ENCODE measurements around the gene MOCS2.
"Not testable (repeated sequence)": the region's sequence is repeated elsewhere in the genome, so short reads cannot be mapped to it uniquely, and the experiment has no call there.

The MOCS2 gene, protein sequence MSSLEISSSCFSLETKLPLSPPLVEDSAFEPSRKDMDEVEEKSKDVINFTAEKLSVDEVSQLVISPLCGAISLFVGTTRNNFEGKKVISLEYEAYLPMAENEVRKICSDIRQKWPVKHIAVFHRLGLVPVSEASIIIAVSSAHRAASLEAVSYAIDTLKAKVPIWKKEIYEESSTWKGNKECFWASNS

GRCh38 chr5:53109443-53110127, at the start of gene MOCS2:
TSS of gene MOCS2 (minus strand) at chr5:53109757. CDS start at chr5:53107174, 2,583 bp downstream.
- peak; percentile 84 for DNase-seq (ENCODE audit: low read depth)

DNA sequence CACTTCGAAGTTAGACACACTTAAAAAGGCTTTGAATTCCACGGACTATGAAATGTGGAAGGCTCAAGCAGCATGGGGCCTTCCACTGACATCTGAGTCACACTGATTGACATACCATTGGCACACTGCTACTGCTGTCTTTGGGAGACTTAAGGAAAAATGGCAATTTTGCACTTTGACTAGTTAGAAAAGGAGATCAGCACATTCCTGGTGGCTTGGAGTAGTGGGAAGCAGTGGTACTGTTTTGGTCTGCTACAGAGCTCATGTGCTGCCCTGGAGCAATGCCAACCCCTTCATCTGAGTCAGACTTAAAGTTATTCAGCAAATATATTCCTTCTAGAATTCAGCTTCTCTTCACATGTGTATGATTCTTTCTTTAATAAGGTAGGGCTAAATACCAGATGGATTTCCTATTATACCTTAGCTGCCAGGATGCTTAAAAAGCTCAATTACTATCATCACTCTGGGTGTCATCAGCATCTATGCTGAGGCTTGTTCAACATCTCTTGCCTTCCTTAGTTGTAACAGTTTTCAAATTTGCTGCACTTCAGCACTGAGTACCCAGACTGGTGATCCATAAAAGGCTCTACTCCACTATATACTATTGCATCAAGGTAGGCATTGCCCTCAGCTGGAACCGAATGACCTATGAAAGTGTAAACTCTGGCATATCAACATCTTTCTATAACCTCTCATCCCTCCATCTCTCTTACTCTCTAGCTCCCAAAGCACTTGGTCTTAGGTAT, 42.3 kb upstream of the MOCS2 start:
- peak; percentile 70 for DNase-seq (ENCODE audit: low read depth)

- DNase-seq (ENCODE audit: low read depth) = no peak
Observed at GRCh38 chr5:53133020-53133419, 23.5 kb upstream of the MOCS2 start.

GRCh38 chr5:53130266-53130665, 20.7 kb upstream of the MOCS2 start:
- no peak for DNase-seq (ENCODE audit: low read depth)

GRCh38 chr5:53128481-53128880, 18.9 kb upstream of the MOCS2 start:
- DNase-seq (ENCODE audit: low read depth) = no peak

DNA sequence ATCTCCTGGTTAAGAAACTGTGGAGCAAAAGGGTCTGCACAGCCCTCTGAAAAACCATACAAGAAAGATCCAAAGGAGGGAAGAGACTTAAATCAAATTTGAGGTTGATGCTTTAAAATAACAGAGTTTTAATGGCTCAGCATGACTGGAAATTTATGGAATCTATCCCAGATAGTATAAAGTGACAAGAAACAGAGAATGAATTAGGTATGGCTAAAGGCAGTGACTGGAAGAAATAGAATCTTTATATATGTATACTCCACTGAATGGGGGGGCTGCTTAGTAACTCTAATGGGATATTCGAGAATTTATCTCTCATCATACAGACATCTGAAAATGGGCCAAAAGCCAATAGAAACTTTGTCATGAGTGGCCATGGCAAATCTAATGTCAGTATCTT, 17.6 kb upstream of the MOCS2 start:
- no peak for DNase-seq (ENCODE audit: low read depth)

GRCh38 chr5:53126521-53126920, 17.0 kb upstream of the MOCS2 start:
- DNase-seq (ENCODE audit: low read depth) = peak; percentile 14

- peak; percentile 14 for DNase-seq (ENCODE audit: low read depth)
Observed at GRCh38 chr5:53123702-53124101, 14.1 kb upstream of the MOCS2 start.

DNA sequence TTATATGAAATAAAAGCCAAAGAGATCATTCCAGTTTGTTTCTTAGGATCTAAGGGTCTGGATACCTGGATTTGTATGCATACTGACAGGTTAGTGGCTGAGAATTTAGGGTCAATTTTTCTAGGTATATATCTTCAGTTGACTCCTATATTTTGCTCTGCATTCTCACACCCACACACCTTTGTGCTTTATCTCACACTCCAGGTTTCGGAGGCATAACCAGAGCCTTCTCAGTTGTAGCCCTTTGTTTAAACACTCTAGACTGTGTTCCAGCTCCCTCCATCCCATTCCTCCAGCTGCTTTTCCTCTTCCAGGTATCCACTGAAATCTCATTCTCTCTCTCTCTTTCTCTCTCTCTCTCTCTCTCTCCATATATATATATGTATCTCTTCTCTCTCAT, 10.6 kb upstream of the MOCS2 start:
- DNase-seq (ENCODE audit: low read depth) = no peak

- DNase-seq (ENCODE audit: low read depth) = no peak
Observed at GRCh38 chr5:53118879-53119278, 9.3 kb upstream of the MOCS2 start.

DNA sequence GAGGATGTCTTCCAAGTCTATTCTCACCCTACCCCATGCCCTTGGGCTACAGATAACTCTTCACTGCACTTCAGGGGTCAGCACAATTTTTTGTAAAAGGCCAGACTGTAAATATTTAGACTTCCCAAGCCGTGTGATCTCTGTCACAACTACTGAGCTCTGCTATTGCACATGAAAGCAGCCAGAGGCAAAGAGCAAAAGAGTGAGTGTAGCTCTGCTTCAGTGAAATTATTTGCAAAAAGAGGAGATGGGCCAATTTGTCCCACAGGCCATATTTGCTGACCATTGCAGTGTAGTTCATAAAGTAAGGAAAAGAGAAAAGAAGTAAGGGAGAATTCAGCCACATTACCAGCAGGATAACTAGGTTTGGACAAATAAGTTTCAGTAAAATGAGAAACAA, 7.0 kb upstream of the MOCS2 start:
- no peak for DNase-seq (ENCODE audit: low read depth)

GRCh38 chr5:53114988-53115387, 5.4 kb upstream of the MOCS2 start:
- peak; percentile 17 for DNase-seq (ENCODE audit: low read depth)

DNA sequence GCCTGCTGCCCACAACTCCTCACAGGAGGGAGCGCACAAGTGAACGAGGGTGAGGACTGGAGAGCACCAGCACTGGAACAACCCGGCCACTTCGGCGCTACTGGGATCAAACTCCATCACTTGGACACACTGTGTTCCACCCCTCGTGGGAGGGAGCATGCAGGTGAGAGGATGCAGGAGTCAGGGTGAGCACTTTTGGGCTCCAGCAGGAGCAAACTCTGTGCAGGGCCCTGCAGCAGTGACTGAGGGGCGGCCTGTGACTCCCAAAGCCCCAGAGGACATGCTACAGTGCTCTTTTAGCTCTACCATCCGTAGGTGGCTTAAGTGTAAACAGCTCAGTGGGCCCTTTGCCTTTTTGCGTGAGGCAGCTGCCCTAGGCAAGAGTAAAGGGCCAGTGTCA, 4.4 kb upstream of the MOCS2 start:
- DNase-seq (ENCODE audit: low read depth) = no peak

- no peak for DNase-seq (ENCODE audit: low read depth)
Observed at GRCh38 chr5:53112909-53113308, 3.4 kb upstream of the MOCS2 start.

GRCh38 chr5:53112307-53112706, 2.8 kb upstream of the MOCS2 start:
- DNase-seq (ENCODE audit: low read depth) = not testable (repeated sequence)

- no peak for DNase-seq (ENCODE audit: low read depth)
Observed at GRCh38 chr5:53111139-53111538, 1.6 kb upstream of the MOCS2 start.

DNA sequence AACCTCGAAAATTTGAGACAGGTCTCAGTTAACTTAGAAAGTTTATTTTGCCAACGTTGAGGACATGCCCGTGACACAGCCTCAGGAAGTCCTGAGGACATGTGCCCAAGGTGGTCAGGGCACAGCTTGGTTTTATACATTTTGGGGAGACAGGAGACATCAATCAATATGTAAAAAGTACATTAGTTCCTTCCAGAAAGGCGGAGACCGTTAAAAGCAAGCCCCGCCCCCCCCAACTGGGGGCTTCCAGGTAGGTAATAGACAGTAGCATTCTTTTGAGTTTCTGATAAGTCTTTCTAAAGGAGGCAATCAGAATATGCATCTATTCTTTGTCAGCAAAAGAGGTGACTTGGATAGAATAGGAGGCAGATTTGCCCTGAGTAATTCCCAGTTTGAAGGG, 599 bp upstream of the MOCS2 start:
- DNase-seq (ENCODE audit: low read depth) = no peak

GRCh38 chr5:53109056-53109442, 508 bp downstream of the MOCS2 start:
- no peak for DNase-seq (ENCODE audit: low read depth)

GRCh38 chr5:53105611-53106300, 3.8 kb downstream of the MOCS2 start:
- DNase-seq (ENCODE audit: low read depth) = no peak

- no peak for DNase-seq (ENCODE audit: low read depth)
Observed at GRCh38 chr5:53100606-53101005, 9.0 kb downstream of the MOCS2 start.

- no peak for DNase-seq (ENCODE audit: low read depth)
Observed at GRCh38 chr5:53099546-53099945, 10.0 kb downstream of the MOCS2 start.

- DNase-seq (ENCODE audit: low read depth) = peak; percentile 65
Observed at GRCh38 chr5:53095931-53096525, 13.5 kb downstream of the MOCS2 start.
